Bronchial epithelial cell (primary cell): Measurements from ENCODE around the gene TENT4A. TPM values are rescaled to one million over a fixed set of nuclear protein-coding genes. Genes with fewer than 3 reads are reported as not detected.

Experiments used
- DNase-seq: peaks from one replicate; pipeline ENCODE4 v3.0.0-alpha.2; 2010; ENCODE audit warnings: low read depth
- FAIRE-seq: peaks from 2 replicates; lab custom pipeline; 2011; peaks lifted over from hg19 to GRCh38; lab: Jason Lieb, UNC
- H3K27me3 ChIP-seq: 2 replicates; pipeline ENCODE4 v1.5.1; 2011; ENCODE audit warnings: low read length; ENCODE audit not compliant: control insufficient read depth, insufficient read depth
- H3K36me3 ChIP-seq: 2 replicates; pipeline ENCODE4 v1.5.1; 2011; ENCODE audit warnings: low read length; ENCODE audit not compliant: control insufficient read depth, insufficient read depth
- H3K4me3 ChIP-seq: 2 replicates; pipeline ENCODE4 v1.5.1; 2011; ENCODE audit warnings: mild to moderate bottlenecking, low read depth, low read length, control low read depth
- CTCF ChIP-seq: IDR thresholded peaks from 2 replicates; pipeline ENCODE4 v1.5.1; 2011; ENCODE audit warnings: mild to moderate bottlenecking, moderate library complexity, low read length, control low read depth, inconsistent platforms; ENCODE audit not compliant: insufficient read depth, severe bottlenecking
- total RNA-seq: library from RNA; depleted of rRNA; stranded (reverse); fragments of >200 nt; gene quantifications from 2 replicates; pipeline ENCODE4 v1.2.1, GENCODE V29; 2014

Gene TENT4A
- total RNA-seq, 1 donor from 2014 or later, result 6.8 TPM

GRCh38 chr5:6731465-6732237 lies 18.4 kb downstream of the TENT4A start:
- no peak for TF ChIP-seq CTCF
- no peak for FAIRE-seq
- Histone ChIP-seq H3K4me3 (no peak overlapping the region), H3K27me3 (no peaks in the 10 kb centered on the region), H3K36me3 (peaks cover 11% of the 10 kb centered on the region)
- DNase-seq, result no peak

- no peak for FAIRE-seq
- H3K36me3 ChIP-seq, result peaks cover 11% of the 10 kb centered on the region
- peak; percentile 25 for DNase-seq
- H3K27me3 ChIP-seq, result no peaks in the 10 kb centered on the region
- no peak overlapping the region for H3K4me3 ChIP-seq
- TF ChIP-seq CTCF, result no peak
Measured at GRCh38 chr5:6732634-6733410, 19.6 kb downstream of the TENT4A start.

- FAIRE-seq, result no peak
- DNase-seq, result no peak
- TF ChIP-seq CTCF, result no peak
- Histone ChIP-seq H3K27me3 (no peaks in the 10 kb centered on the region), H3K36me3 (peaks cover 14% of the 10 kb centered on the region), H3K4me3 (no peak overlapping the region)
Measured at GRCh38 chr5:6733411-6734242, 20.4 kb downstream of the TENT4A start.

GRCh38 chr5:6734243-6734700 lies 21.0 kb downstream of the TENT4A start:
- FAIRE-seq (no peak), DNase-seq (no peak)
- H3K4me3 ChIP-seq, result no peak overlapping the region
- no peaks in the 10 kb centered on the region for H3K27me3 ChIP-seq
- TF ChIP-seq CTCF, result no peak
- H3K36me3 ChIP-seq, result peaks cover 15% of the 10 kb centered on the region

GRCh38 chr5:6734781-6735180 lies 21.5 kb downstream of the TENT4A start:
- Histone ChIP-seq H3K4me3 (no peak overlapping the region), H3K27me3 (no peaks in the 10 kb centered on the region), H3K36me3 (peaks cover 17% of the 10 kb centered on the region)
- FAIRE-seq, result no peak
- DNase-seq, result no peak
- TF ChIP-seq CTCF, result no peak
